LNCaP clone FGC (cell line): Measurements from ENCODE around the gene FCN1.

ENCODE experiments used
- DNase-seq: peaks from one replicate; pipeline ENCODE4 v3.0.0-alpha.2; 2011; ENCODE audit warnings: low read depth
- H3K4me3 ChIP-seq: 2 replicates; pipeline ENCODE4 v1.5.1; 2011; ENCODE audit warnings: mild to moderate bottlenecking, low read depth, low read length, control low read depth
- CTCF ChIP-seq: IDR thresholded peaks from 2 replicates; pipeline ENCODE4 v1.5.1; 2012; ENCODE audit warnings: mild to moderate bottlenecking; ENCODE audit not compliant: control insufficient read depth, insufficient read depth; ENCODE audit errors: extremely low read depth

The FCN1 gene

DNA sequence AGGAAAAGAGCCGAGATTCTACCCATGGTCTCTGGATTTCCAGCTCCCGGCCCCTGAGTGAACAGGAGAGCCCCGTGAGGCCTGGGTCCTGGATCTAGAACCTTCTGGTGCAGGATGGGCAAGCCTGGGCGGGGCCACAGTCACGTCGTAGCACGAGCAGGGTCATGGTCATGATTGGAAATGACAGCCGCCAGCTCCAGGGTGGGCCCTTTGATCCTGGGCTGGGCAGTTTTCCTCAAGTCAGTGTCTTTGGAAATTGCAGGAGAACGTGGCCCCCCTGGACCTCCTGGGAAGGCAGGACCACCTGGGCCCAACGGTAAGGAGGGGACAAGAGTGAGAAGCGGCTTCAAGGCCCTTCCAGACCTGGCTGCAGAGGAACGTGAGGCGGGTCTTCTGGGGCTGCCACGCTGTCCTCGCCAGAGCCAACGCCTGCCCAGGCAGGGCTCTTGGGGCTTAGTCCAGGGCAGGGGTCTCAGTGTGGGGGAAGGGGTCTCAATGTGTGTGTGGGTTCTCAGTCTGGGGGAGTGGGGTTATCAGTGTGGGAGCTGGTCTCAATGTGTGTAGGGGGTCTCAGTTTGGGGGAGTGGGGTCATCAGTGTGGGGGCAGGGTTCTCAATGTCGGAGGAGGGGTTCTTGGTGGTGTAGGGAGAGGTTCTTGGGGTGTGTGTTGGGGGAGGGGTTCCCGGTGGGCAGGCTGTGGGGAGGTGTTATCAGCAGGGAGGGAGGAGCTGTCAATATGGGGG lies 34.5 kb downstream of the FCN1 start:
- DNase-seq = no peak
- H3K4me3 ChIP-seq = no peak overlapping the region
- no peak for TF ChIP-seq CTCF

- H3K4me3 ChIP-seq = no peak overlapping the region
- no peak for TF ChIP-seq CTCF
- DNase-seq = no peak
These were observed 35.4 kb downstream of the FCN1 start for GRCh38 chr9:134882204-134882785.

- no peak for TF ChIP-seq CTCF
- H3K4me3 ChIP-seq = no peak overlapping the region
- DNase-seq = no peak
These were observed 36.4 kb downstream of the FCN1 start for GRCh38 chr9:134881313-134881670.

DNA sequence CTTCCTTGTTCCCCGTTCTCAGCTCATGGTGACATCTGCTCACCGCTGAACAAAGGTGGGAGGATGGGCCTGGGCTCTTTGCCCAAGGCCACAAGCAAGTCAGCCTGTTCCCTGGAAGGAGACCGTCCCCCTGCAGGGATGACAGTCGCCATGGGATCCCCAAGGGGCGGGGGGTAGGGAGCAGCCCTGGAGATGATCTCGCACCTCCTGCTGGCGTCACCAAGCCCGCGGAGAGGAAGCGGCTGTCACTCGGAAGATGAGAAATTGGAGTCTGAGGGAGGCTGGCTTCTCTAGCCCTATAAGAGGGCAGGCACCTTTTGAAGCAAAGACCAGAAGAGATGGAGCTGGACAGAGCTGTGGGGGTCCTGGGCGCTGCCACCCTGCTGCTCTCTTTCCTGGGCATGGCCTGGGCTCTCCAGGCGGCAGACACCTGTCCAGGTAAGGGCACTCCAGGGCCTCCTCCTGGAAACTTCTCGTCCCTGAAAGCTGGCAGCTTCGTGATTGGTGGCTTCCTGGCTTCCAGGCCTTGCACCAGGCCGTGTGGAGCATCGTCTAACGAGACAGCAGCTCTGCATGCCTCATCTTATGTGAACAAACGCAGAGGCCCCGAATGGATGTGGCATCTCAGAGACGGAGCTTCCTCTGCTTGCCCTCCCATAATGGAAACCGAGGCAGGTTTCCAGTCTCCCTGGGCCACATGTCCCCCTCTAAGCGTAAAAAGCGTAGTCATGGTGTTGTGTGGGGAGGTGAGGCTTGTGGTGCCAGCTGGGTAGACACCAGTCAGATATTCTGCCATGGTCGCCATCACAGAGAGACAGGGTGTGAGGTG lies 37.0 kb downstream of the FCN1 start, which contains the start of gene FCN2:
Gene FCN2, plus strand, starts transcription at position 327 of the 829 bp plus-strand sequence. Its CDS starts 12 bp downstream, at position 339.
- no peak for DNase-seq
- no peak for TF ChIP-seq CTCF
- no peak within 1 kb of the TSS for H3K4me3 ChIP-seq

DNA sequence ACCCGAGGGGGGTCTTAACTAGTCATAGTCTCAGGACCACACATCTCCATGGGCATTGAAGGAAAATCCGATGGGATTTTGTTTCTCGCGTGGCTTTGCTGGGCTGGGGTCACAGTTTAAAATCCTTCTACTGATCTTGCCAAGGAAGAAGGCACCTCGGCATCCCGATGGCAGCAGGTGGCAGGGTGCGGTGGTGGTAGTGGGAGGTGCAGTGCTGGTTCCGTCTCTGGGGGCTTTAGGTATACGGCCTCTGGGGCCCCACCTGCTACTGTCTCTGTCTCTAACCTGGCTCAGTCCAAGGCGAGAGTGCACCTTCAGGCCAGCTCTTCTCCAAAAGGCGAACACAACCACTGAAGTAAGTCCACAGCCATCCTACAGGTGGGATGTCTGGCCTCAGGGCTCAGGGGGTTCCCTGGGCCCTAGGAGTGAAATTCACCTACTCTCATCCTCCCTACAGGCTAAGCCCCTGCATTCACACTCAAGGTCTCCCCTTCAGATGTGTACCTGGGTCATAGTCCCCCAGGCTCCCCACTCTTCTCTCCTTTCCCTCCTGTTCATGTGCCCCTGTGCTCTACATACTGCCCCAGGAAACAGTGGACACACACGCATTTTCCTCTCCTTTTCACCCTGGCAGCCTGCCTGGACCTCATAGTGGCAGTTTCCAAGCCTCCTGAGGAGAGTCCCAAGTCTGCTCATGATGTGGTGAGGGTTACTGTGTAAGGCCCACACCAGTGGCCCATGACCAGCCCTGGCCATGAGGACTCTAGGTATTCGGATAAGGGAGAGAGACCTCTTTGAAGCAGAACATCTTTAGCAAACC lies 37.8 kb downstream of the FCN1 start:
- H3K4me3 ChIP-seq = no peak overlapping the region
- no peak for DNase-seq
- TF ChIP-seq CTCF = no peak

DNA sequence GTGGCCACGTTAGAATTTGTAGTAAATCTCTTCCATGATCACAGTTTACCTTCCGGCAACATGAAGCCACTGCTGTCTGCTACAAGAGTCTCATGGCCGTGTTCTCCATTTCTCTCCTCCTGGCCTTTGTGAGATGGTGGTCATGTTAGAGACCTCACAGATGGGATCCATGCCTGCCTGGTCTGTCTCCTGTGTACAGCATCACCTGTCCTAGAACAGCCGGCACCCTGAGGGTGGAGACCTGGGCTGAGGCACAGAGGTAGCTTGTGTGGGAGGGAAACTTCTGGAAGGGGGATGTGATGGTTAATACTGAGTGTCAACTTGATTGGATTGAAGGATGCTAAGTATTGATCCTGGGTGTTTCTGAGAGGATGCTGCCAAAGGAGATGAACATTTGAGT lies 40.2 kb downstream of the FCN1 start:
- TF ChIP-seq CTCF = no peak
- H3K4me3 ChIP-seq = no peak overlapping the region
- DNase-seq = no peak
